T47D (cell line): ENCODE data around the gene TCL1B.
"Not testable (repeated sequence)": the region's sequence is repeated elsewhere in the genome, so short reads cannot be mapped to it uniquely, and the experiment has no call there.

ENCODE experiments used
- DNase-seq, 2 experiments: peaks; one replicate each; pipeline versions ENCODE4 v3.0.0 to v3.0.0-alpha.2; 2011 to 2012; ENCODE audit warnings: low read depth in 1 of 2, low spot score in 1 of 2
- JUND ChIP-seq: IDR thresholded peaks from 2 replicates; pipeline ENCODE4 v1.6.1; 2012; ENCODE audit warnings: low read depth
- in situ Hi-C: cut with HindIII; loops from 2 replicates; pipeline ENCODE4 v1.10.0; 2016; ENCODE audit warnings: low sequenced_read_pairs, low pct_unique_long_range_greater_than_20kb

Gene TCL1B

GRCh38 chr14:95659990-95660385 lies 26.2 kb upstream of the TCL1B start:
- TF ChIP-seq JUND = no peak
- in situ Hi-C loops = no loop called here
- DNase-seq = no peak

GRCh38 chr14:95660651-95661515 lies 25.3 kb upstream of the TCL1B start:
- TF ChIP-seq JUND = no peak
- in situ Hi-C loops = no loop called here
- no peak for DNase-seq

- no peak for DNase-seq
- TF ChIP-seq JUND = no peak
- in situ Hi-C loops = no loop called here
Measured at GRCh38 chr14:95662376-95663186, 23.6 kb upstream of the TCL1B start.

GRCh38 chr14:95663226-95663797 lies 22.9 kb upstream of the TCL1B start:
- no peak for TF ChIP-seq JUND
- no peak for DNase-seq
- in situ Hi-C loops = no loop called here

- TF ChIP-seq JUND = no peak
- in situ Hi-C loops = no loop called here
- no peak for DNase-seq
Measured at GRCh38 chr14:95664066-95664465, 22.2 kb upstream of the TCL1B start.

GRCh38 chr14:95664546-95664945 lies 21.7 kb upstream of the TCL1B start:
- no peak for DNase-seq
- in situ Hi-C loops = no loop called here
- TF ChIP-seq JUND = no peak

- DNase-seq = not testable (repeated sequence)
Measured at GRCh38 chr14:95665530-95665929, 20.7 kb upstream of the TCL1B start.

GRCh38 chr14:95666450-95666849 lies 19.8 kb upstream of the TCL1B start:
- in situ Hi-C loops = no loop called here
- no peak for TF ChIP-seq JUND
- DNase-seq = no peak

More at GRCh38 chr14:95665530-95665929, 20.7 kb upstream of the TCL1B start:
- in situ Hi-C loops = not testable (repeated sequence)

GRCh38 chr14:95667249-95667693 lies 19.0 kb upstream of the TCL1B start:
- TF ChIP-seq JUND = no peak
- no peak for DNase-seq
- in situ Hi-C loops = no loop called here

GRCh38 chr14:95668235-95668772 lies 17.9 kb upstream of the TCL1B start:
- no peak for TF ChIP-seq JUND
- no peak for DNase-seq
- in situ Hi-C loops = no loop called here

GRCh38 chr14:95674613-95675012 lies 11.6 kb upstream of the TCL1B start:
- in situ Hi-C loops = no loop called here
- DNase-seq = no peak
- TF ChIP-seq JUND = no peak

- TF ChIP-seq JUND = no peak
- in situ Hi-C loops = no loop called here
- DNase-seq = no peak
Measured at GRCh38 chr14:95675486-95675885, 10.7 kb upstream of the TCL1B start.

- no peak for TF ChIP-seq JUND
- in situ Hi-C loops = no loop called here
- no peak for DNase-seq
Measured at GRCh38 chr14:95677179-95677835, 8.9 kb upstream of the TCL1B start.
